Prostate gland (tissue), 2 donors: Measurements from ENCODE around the gene ZNF792. TPM values are rescaled to one million over a fixed set of nuclear protein-coding genes. Genes with fewer than 3 reads are reported as not detected.

Experiments
- DNase-seq: peaks from one replicate; pipeline ENCODE4 v3.0.0-alpha.2; 2019; ENCODE audit warnings: low spot score
- H3K27ac ChIP-seq, 2 donors: fragments of 200-600 bp; sonication (generic); 2 replicates each; pipeline ENCODE4 v1.5.1; 2017 to 2019
- H3K27me3 ChIP-seq: fragments of 200-600 bp; sonication (generic); replicated peaks from 2 replicates; pipeline ENCODE4 v1.5.1; 2019; ENCODE audit not compliant: insufficient read depth
- H3K36me3 ChIP-seq, 2 donors: fragments of 200-600 bp; sonication (generic); 1 replicate in 1 of 2; 2 replicates in 1 of 2; pipeline versions ENCODE4 v1.5.1 to v1.8.1; 2017 to 2019
- H3K4me1 ChIP-seq: fragments of 200-600 bp; sonication (generic); replicated peaks from 2 replicates; pipeline ENCODE4 v1.5.1; 2019
- H3K4me3 ChIP-seq, 2 donors: fragments of 200-600 bp; sonication (generic); 2 replicates each; pipeline ENCODE4 v1.5.1; 2017 to 2019
- H3K9me3 ChIP-seq: fragments of 200-600 bp; sonication (generic); 2 replicates; pipeline ENCODE4 v1.5.1; 2017
- CTCF ChIP-seq, 4 experiments: fragments of 200-600 bp in 2 of 4; fragments of 450-650 bp in 2 of 4; sonication (generic) in 2 of 4; IDR thresholded peaks; 1 replicate in 3 of 4; 2 replicates in 1 of 4; pipeline ENCODE4 v1.5.1; 2016 to 2019; ENCODE audit warnings: antibody characterized with exemption in 4 of 4, mild to moderate bottlenecking in 2 of 4, moderate library complexity in 2 of 4
- POLR2A ChIP-seq: fragments of 450-650 bp; IDR thresholded peaks from one replicate; pipeline ENCODE4 v1.6.1; 2016; ENCODE audit warnings: antibody characterized with exemption, mild to moderate bottlenecking
- POLR2AphosphoS5 ChIP-seq: sonication (generic); formaldehyde crosslinking; IDR thresholded peaks from one replicate; pipeline ENCODE4 v1.6.1; 2017; ENCODE audit warnings: antibody characterized with exemption
- WGBS: methylation state at CpG from one replicate; pipeline ENCODE4 v1.1.5; 2018; 5-methylcytosine and 5-hydroxymethylcytosine counted together
- intact Hi-C: fragments of 100-400 bp; cut with DNase I; formaldehyde crosslinking; loops from one replicate; pipeline ENCODE4 v1.14.2; 2022
- total RNA-seq, 2 donors: library from RNA; depleted of rRNA; stranded (reverse); fragments of >200 nt; gene quantifications; one replicate each; pipeline ENCODE4 v1.1.0, GENCODE V29; 2016

ZNF792 gene
- 1 to 10 TPM; 8.2 to 9.3 TPM for total RNA-seq

DNA sequence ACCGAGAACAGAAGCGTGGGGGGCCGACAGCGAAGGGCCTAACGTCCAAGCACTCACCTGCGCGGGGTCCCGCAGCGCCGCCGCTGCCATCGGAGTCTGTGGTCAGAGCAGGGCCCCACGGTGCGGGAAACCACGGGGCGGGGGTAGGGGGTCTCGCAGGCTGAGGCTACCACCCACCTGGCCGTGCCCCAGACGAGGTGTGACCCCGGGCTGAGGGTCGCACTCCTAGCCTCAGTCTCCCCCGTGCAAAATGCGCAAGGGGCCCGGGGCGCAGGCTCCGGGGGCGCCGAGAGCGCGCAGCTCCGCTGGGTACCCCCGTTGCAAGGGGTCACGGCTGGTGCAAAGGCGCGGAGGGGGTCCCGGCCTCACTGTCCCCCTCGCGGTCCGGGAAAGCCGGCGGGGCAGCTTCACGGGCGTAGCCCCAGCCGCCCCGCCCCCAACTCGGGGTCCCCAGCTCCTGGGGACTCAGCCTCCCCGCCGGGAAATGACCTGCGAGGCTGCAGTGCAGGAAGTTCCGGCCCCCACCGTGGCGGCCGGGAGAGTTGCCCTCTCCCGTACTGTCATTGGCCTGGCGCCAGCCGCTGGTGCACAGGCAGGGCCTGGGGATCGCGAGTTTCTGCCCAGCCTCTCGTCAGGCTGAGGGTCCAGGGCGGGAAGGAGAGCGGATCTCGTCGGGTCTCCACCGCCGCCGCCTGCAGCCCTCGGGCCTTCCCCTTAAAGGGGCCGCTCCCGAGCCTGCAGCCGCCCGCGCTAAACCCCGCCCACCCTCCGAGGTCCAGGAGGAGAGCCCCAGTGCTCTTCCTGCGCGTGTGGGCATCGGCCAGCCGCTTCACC, at the start of gene ZNF792:
Gene ZNF792 (minus strand): TSS at position 657 of the 834 bp plus-strand sequence. CDS start 567 bp downstream, at position 90.
- under 1% methylated on average over 46 of the region's 78 CpGs for WGBS
- peaks cover 4% of the 10 kb centered on the region for H3K9me3 ChIP-seq
- peaks cover 10 to 17% of the 10 kb centered on the region in 2 donors for H3K36me3 ChIP-seq
- no peaks in the 10 kb centered on the region for H3K4me1 ChIP-seq
- DNase-seq = peak; percentile 32
- H3K27ac ChIP-seq = peak within 1 kb of the TSS; percentile 36 to 41
- intact Hi-C loops = no loop called here
- no peak for TF ChIP-seq POLR2AphosphoS5
- no peak for TF ChIP-seq POLR2A
- no peak for TF ChIP-seq CTCF (IDR thresholded peaks at IDR 0.05)
- H3K27me3 ChIP-seq = no peaks in the 10 kb centered on the region
- H3K4me3 ChIP-seq = peak within 1 kb of the TSS; percentile 77 to 82

DNA sequence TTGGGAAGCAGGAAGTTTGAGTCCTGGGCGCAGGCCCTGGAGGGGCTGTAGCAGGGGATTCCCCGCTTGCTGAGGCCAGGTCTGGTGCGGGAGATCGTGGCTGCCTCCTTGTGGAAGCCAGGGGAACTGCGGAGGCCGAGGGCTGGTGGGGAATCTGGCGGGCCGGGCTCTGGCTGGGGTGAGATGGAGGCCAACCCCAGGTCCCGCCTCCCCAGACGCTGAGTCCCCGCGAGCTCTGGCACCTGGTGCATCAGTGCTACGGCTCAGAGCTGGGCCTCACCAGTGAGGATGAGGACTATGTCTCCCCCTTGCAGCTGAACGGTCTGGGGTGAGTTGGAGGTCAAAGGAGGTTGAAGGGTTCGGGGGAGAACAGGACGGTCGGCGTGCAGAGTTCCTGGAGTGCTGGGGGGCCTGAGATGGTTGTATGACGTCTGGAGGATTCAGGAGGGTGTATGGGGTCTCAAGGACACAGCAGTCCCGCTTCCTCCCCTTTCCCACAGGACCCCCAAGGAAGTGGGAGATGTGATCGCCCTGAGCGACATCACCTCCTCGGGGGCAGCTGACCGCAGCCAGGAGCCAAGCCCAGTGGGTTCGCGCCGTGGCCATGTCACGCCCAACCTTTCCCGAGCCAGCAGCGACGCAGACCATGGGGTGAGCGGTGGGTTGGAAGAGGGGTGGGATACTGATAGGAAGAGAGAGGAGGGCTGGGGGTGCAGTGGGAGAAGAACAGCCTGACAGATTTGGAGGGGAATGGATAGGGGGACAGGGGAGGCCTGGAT, 49.2 kb upstream of the ZNF792 start:
- peak; percentile 64 for DNase-seq

GRCh38 chr19:35011737-35012682, 48.0 kb upstream of the ZNF792 start:
- Histone ChIP-seq H3K36me3 (peaks cover 4 to 9% of the 10 kb centered on the region in 2 donors), H3K4me1 (no peaks in the 10 kb centered on the region), H3K27ac (no peak overlapping the region)

More for the DNA sequence above, 49.2 kb upstream of the ZNF792 start:
- H3K27ac ChIP-seq = no peak overlapping the region
- TF ChIP-seq POLR2A (no peak), CTCF (IDR thresholded peaks at IDR 0.05) (peak; percentile 93 to 98 (median 96)), POLR2AphosphoS5 (peak; percentile 68)
- WGBS = 51% methylated on average over 31 of the region's 32 CpGs
- no peaks in the 10 kb centered on the region for H3K27me3 ChIP-seq
- intact Hi-C loops = loop anchor here (2.0 kb wide), 1 partner anchor 40 kb away; no protein-coding TSS in a partner anchor
- no peaks in the 10 kb centered on the region for H3K4me1 ChIP-seq
- H3K36me3 ChIP-seq = peaks cover 9 to 11% of the 10 kb centered on the region in 2 donors
- H3K4me3 ChIP-seq = no peak overlapping the region
- no peaks in the 10 kb centered on the region for H3K9me3 ChIP-seq

More at GRCh38 chr19:35011737-35012682, 48.0 kb upstream of the ZNF792 start:
- intact Hi-C loops = loop anchor here (2.0 kb wide), 1 partner anchor 39 kb away; no protein-coding TSS in a partner anchor
- 89% methylated on average over 18 of the region's 18 CpGs for WGBS
- H3K4me3 ChIP-seq = no peak overlapping the region
- no peak for DNase-seq
- TF ChIP-seq CTCF (IDR thresholded peaks at IDR 0.05) (no peak), POLR2AphosphoS5 (no peak), POLR2A (no peak)
- H3K9me3 ChIP-seq = no peaks in the 10 kb centered on the region
- no peaks in the 10 kb centered on the region for H3K27me3 ChIP-seq
